HepG2 (cell line): ENCODE data around the gene ARMH1. TPM values are rescaled to one million over a fixed set of nuclear protein-coding genes. Genes with fewer than 3 reads are reported as not detected.
A peak's percentile ranks its signal among the peaks of the same experiment; 100 is the strongest.

ENCODE experiments used
- ATAC-seq: fragments of 200-7000 bp; cut with Tn5 transposase; 3 replicates; pipeline ENCODE4 v1.9.1; 2020; ENCODE audit warnings: mild to moderate bottlenecking, moderate library complexity
- BruUV-seq: library from RNA; stranded (reverse); fragments of 400-500 nt; replicated peaks from 2 replicates; lab custom pipeline; 2021; lab: Mats Ljungman, UMichigan
- CTCF ChIA-PET: fragments of 300-600 bp; formaldehyde crosslinking; extraction: SDS; loops from one replicate; lab custom pipeline; 2021; ENCODE audit warnings: low total read pairs, inconsistent platforms, low intra/inter-chr PET ratio; lab: Yijun Ruan, JAX
- POLR2A ChIA-PET: fragments of 350-600 bp; sonication (Branson Sonifier 250); formaldehyde crosslinking; loops from one replicate; lab custom pipeline; 2020; ENCODE audit warnings: antibody characterized with exemption, inconsistent platforms; lab: Yijun Ruan, JAX
- DNase-seq: peaks from one replicate; pipeline ENCODE4 v3.0.0-alpha.2; 2015; ENCODE audit warnings: low spot score
- FAIRE-seq: peaks from 3 replicates; lab custom pipeline; 2011; peaks lifted over from hg19 to GRCh38; lab: Jason Lieb, UNC
- H2AFZ ChIP-seq: one replicate; pipeline ENCODE4 v1.6.1; 2011; ENCODE audit warnings: low read length, inconsistent platforms
- H3K27ac ChIP-seq: fragments of 300-600 bp; 3 replicates; pipeline ENCODE4 v1.8.0; 2011; ENCODE audit warnings: mixed run types, mild to moderate bottlenecking, mixed read lengths, low read length, inconsistent platforms; ENCODE audit not compliant: insufficient read depth; ENCODE audit errors: extremely low read length
- H3K27me3 ChIP-seq, 2 experiments: fragments of 200-600 bp in 1 of 2; 2 replicates in 1 of 2; 3 replicates in 1 of 2; pipeline versions ENCODE4 v1.6.0 to v1.8.0; 2011; ENCODE audit warnings: low read length in 2 of 2, mild to moderate bottlenecking in 2 of 2, moderate library complexity in 2 of 2, inconsistent platforms in 1 of 2; ENCODE audit not compliant: insufficient read depth in 2 of 2, control insufficient read depth in 1 of 2
- H3K36me3 ChIP-seq, 2 experiments: fragments of 200-600 bp in 1 of 2; replicated peaks in 1 of 2; 2 replicates in 1 of 2; 3 replicates in 1 of 2; pipeline versions ENCODE4 v1.5.1 to v1.8.0; 2011; ENCODE audit warnings: low read length in 2 of 2, inconsistent platforms in 1 of 2; ENCODE audit not compliant: insufficient read depth in 2 of 2, control insufficient read depth in 1 of 2
- H3K4me1 ChIP-seq: 2 replicates; pipeline ENCODE4 v1.5.1; 2012; ENCODE audit warnings: low read length, inconsistent platforms; ENCODE audit not compliant: insufficient read depth
- H3K4me2 ChIP-seq: 2 replicates; pipeline ENCODE4 v1.6.0; 2011; ENCODE audit warnings: low read depth, low read length, inconsistent platforms
- H3K4me3 ChIP-seq, 3 experiments: fragments of 200-600 bp in 1 of 3; sonication (generic), shearing (Covaris generic) in 1 of 3; replicated peaks in 1 of 3; 2 replicates each; pipeline ENCODE4 v1.5.1; 2011 to 2016; ENCODE audit warnings: low read length in 3 of 3, inconsistent platforms in 2 of 3, low read depth in 2 of 3, mild to moderate bottlenecking in 2 of 3, control low read depth in 1 of 3, mixed read lengths in 1 of 3; ENCODE audit not compliant: insufficient read depth in 1 of 3
- H3K79me2 ChIP-seq: one replicate; pipeline ENCODE4 v1.6.1; 2011; ENCODE audit warnings: low read length, inconsistent platforms; ENCODE audit not compliant: insufficient read depth
- H3K9ac ChIP-seq: 2 replicates; pipeline ENCODE4 v1.6.0; 2011; ENCODE audit warnings: mild to moderate bottlenecking, low read depth, low read length, inconsistent platforms; ENCODE audit not compliant: insufficient read depth
- H3K9me3 ChIP-seq: 2 replicates; pipeline ENCODE4 v1.5.1; 2012; ENCODE audit warnings: mild to moderate bottlenecking, low read length
- H4K20me1 ChIP-seq: 2 replicates; pipeline ENCODE4 v1.6.0; 2011; ENCODE audit warnings: inconsistent platforms, mild to moderate bottlenecking, low read length, moderate library complexity; ENCODE audit not compliant: insufficient read depth
- RFX3 ChIP-seq: IDR thresholded peaks from 2 replicates; pipeline ENCODE4 v1.6.1; 2016; ENCODE audit warnings: missing biosample characterization, missing genetic modification reagents
- ZBTB38 ChIP-seq: sonication (generic); formaldehyde crosslinking; IDR thresholded peaks from 2 replicates; pipeline ENCODE4 v1.5.1; 2020; ENCODE audit warnings: mild to moderate bottlenecking, missing genetic modification reagents
- whole genome bisulfite sequencing: methylation state at CpG from one replicate; pipeline ENCODE4 v1.1.6; 2017; ENCODE audit warnings: low lambda C conversion rate; 5-methylcytosine and 5-hydroxymethylcytosine counted together
- in situ Hi-C: cut with HindIII; loops from 2 replicates; pipeline ENCODE4 v1.10.0; 2017; ENCODE audit warnings: low pct_unique_long_range_greater_than_20kb; ENCODE audit not compliant: extremely low pct_ligation_motif_present
- intact Hi-C: fragments of 100-400 bp; cut with micrococcal nuclease; formaldehyde crosslinking; loops from one replicate; pipeline ENCODE4 v1.10.0; 2022; ENCODE audit not compliant: unreplicated experiment
- polyA plus RNA-seq, 8 experiments: library from polyadenylated mRNA; depleted of rRNA in 3 of 8; stranded (reverse) in 7 of 8; unstranded in 1 of 8; fragments of >200 nt; fragmentation: Illumina TruSeq in 4 of 8; extraction: Trizol in 4 of 8; gene quantifications; 2 replicates each; pipeline versions ENCODE4 v1.2.1 to v1.2.3, GENCODE V29; 2011 to 2016; ENCODE audit warnings: low read depth in 4 of 8, missing spikeins in 1 of 8, mixed read lengths in 1 of 8; ENCODE audit not compliant: insufficient read depth in 1 of 8
- total RNA-seq, 5 experiments: library from RNA; depleted of rRNA; stranded (reverse); fragments of >200 nt; fragmentation: Illumina TruSeq; extraction: Trizol; gene quantifications; 2 replicates each; pipeline ENCODE4 v1.2.3, GENCODE V29; 2016; ENCODE audit warnings: low read depth in 1 of 5
- TF ChIP-seq, protein P1 (sequence below): sonication (generic); formaldehyde crosslinking; IDR thresholded peaks from 2 replicates; pipeline ENCODE4 v1.5.1; 2020; ENCODE audit warnings: mild to moderate bottlenecking, missing genetic modification reagents, moderate library complexity

ARMH1 gene
- total and polyA plus RNA-seq, 2 of the 13 experiments (the other 11 are each of a cell fraction or from before 2014, with no cell fraction given) = 0.69 TPM; not detected in 1

- Histone ChIP-seq H3K9ac (no peak overlapping the region), H2AFZ (no peak overlapping the region), H3K4me1 (peaks cover 50% of the 10 kb centered on the region), H3K27me3 (no peaks in the 10 kb centered on the region), H3K79me2 (no peaks in the 10 kb centered on the region), H3K4me3 (peak overlapping the region in 1 of 3 experiments; percentile 31; a peak in 1 of 6 replicates), H3K36me3 (no peaks in the 10 kb centered on the region), H4K20me1 (no peaks in the 10 kb centered on the region), H3K4me2 (peak overlapping the region; percentile 25; the same call in 1 of the 2 replicates), H3K27ac (no peak overlapping the region), H3K9me3 (no peaks in the 10 kb centered on the region)
- CTCF ChIA-PET = no interaction called here
- POLR2A ChIA-PET = interaction anchor here (0.7 to 0.8 kb wide), 2 partner anchors 24 to 94 kb away, joined by 3 read pairs; no protein-coding TSS in a partner anchor
- WGBS = 69% methylated on average over 25 of the region's 27 CpGs
- no TSS peak for BruUV-seq
- no peak for DNase-seq
- in situ Hi-C loops (no loop called here), intact Hi-C loops (no loop called here)
- no peak for ATAC-seq
- TF ChIP-seq ZBTB38 (CRISPR knock-in tag) (0 out of 2 replicates have a peak, but pooled peaks have one; percentile 13), RFX3 (CRISPR knock-in tag) (no peak)
- TF ChIP-seq, protein P1, sequence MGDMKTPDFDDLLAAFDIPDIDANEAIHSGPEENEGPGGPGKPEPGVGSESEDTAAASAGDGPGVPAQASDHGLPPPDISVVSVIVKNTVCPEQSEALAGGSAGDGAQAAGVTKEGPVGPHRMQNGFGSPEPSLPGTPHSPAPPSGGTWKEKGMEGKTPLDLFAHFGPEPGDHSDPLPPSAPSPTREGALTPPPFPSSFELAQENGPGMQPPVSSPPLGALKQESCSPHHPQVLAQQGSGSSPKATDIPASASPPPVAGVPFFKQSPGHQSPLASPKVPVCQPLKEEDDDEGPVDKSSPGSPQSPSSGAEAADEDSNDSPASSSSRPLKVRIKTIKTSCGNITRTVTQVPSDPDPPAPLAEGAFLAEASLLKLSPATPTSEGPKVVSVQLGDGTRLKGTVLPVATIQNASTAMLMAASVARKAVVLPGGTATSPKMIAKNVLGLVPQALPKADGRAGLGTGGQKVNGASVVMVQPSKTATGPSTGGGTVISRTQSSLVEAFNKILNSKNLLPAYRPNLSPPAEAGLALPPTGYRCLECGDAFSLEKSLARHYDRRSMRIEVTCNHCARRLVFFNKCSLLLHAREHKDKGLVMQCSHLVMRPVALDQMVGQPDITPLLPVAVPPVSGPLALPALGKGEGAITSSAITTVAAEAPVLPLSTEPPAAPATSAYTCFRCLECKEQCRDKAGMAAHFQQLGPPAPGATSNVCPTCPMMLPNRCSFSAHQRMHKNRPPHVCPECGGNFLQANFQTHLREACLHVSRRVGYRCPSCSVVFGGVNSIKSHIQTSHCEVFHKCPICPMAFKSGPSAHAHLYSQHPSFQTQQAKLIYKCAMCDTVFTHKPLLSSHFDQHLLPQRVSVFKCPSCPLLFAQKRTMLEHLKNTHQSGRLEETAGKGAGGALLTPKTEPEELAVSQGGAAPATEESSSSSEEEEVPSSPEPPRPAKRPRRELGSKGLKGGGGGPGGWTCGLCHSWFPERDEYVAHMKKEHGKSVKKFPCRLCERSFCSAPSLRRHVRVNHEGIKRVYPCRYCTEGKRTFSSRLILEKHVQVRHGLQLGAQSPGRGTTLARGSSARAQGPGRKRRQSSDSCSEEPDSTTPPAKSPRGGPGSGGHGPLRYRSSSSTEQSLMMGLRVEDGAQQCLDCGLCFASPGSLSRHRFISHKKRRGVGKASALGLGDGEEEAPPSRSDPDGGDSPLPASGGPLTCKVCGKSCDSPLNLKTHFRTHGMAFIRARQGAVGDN (CRISPR knock-in tag) = peak; percentile 29; the same call in 1 of the 2 replicates
- no peak for FAIRE-seq
Observed at GRCh38 chr1:44724955-44725698, 50.6 kb downstream of the ARMH1 start.
